HepG2 (cell line): ENCODE results near the gene VCL. TPM values are rescaled to one million over a fixed set of nuclear protein-coding genes. Genes with fewer than 3 reads are reported as not detected.

ENCODE experiments used
- ATAC-seq: fragments of 200-7000 bp; cut with Tn5 transposase; 3 replicates; pipeline ENCODE4 v1.9.1; 2020; ENCODE audit warnings: mild to moderate bottlenecking, moderate library complexity
- BruUV-seq: library from RNA; stranded (reverse); fragments of 400-500 nt; replicated peaks from 2 replicates; lab custom pipeline; 2021; lab: Mats Ljungman, UMichigan
- CTCF ChIA-PET: fragments of 300-600 bp; formaldehyde crosslinking; extraction: SDS; loops from one replicate; lab custom pipeline; 2021; ENCODE audit warnings: low total read pairs, inconsistent platforms, low intra/inter-chr PET ratio; lab: Yijun Ruan, JAX
- POLR2A ChIA-PET: fragments of 350-600 bp; sonication (Branson Sonifier 250); formaldehyde crosslinking; loops from one replicate; lab custom pipeline; 2020; ENCODE audit warnings: antibody characterized with exemption, inconsistent platforms; lab: Yijun Ruan, JAX
- DNase-seq: peaks from one replicate; pipeline ENCODE4 v3.0.0-alpha.2; 2015; ENCODE audit warnings: low spot score
- FAIRE-seq: peaks from 3 replicates; lab custom pipeline; 2011; peaks lifted over from hg19 to GRCh38; lab: Jason Lieb, UNC
- H2AFZ ChIP-seq: one replicate; pipeline ENCODE4 v1.6.1; 2011; ENCODE audit warnings: low read length, inconsistent platforms
- H3K27ac ChIP-seq: fragments of 300-600 bp; 3 replicates; pipeline ENCODE4 v1.8.0; 2011; ENCODE audit warnings: mixed run types, mild to moderate bottlenecking, mixed read lengths, low read length, inconsistent platforms; ENCODE audit not compliant: insufficient read depth; ENCODE audit errors: extremely low read length
- H3K27me3 ChIP-seq, 2 experiments: fragments of 200-600 bp in 1 of 2; 2 replicates in 1 of 2; 3 replicates in 1 of 2; pipeline versions ENCODE4 v1.6.0 to v1.8.0; 2011; ENCODE audit warnings: low read length in 2 of 2, mild to moderate bottlenecking in 2 of 2, moderate library complexity in 2 of 2, inconsistent platforms in 1 of 2; ENCODE audit not compliant: insufficient read depth in 2 of 2, control insufficient read depth in 1 of 2
- H3K36me3 ChIP-seq, 2 experiments: fragments of 200-600 bp in 1 of 2; replicated peaks in 1 of 2; 2 replicates in 1 of 2; 3 replicates in 1 of 2; pipeline versions ENCODE4 v1.5.1 to v1.8.0; 2011; ENCODE audit warnings: low read length in 2 of 2, inconsistent platforms in 1 of 2; ENCODE audit not compliant: insufficient read depth in 2 of 2, control insufficient read depth in 1 of 2
- H3K4me1 ChIP-seq: 2 replicates; pipeline ENCODE4 v1.5.1; 2012; ENCODE audit warnings: low read length, inconsistent platforms; ENCODE audit not compliant: insufficient read depth
- H3K4me2 ChIP-seq: 2 replicates; pipeline ENCODE4 v1.6.0; 2011; ENCODE audit warnings: low read depth, low read length, inconsistent platforms
- H3K4me3 ChIP-seq, 3 experiments: fragments of 200-600 bp in 1 of 3; sonication (generic), shearing (Covaris generic) in 1 of 3; replicated peaks in 1 of 3; 2 replicates each; pipeline ENCODE4 v1.5.1; 2011 to 2016; ENCODE audit warnings: low read length in 3 of 3, inconsistent platforms in 2 of 3, low read depth in 2 of 3, mild to moderate bottlenecking in 2 of 3, control low read depth in 1 of 3, mixed read lengths in 1 of 3; ENCODE audit not compliant: insufficient read depth in 1 of 3
- H3K79me2 ChIP-seq: one replicate; pipeline ENCODE4 v1.6.1; 2011; ENCODE audit warnings: low read length, inconsistent platforms; ENCODE audit not compliant: insufficient read depth
- H3K9ac ChIP-seq: 2 replicates; pipeline ENCODE4 v1.6.0; 2011; ENCODE audit warnings: mild to moderate bottlenecking, low read depth, low read length, inconsistent platforms; ENCODE audit not compliant: insufficient read depth
- H3K9me3 ChIP-seq: 2 replicates; pipeline ENCODE4 v1.5.1; 2012; ENCODE audit warnings: mild to moderate bottlenecking, low read length
- H4K20me1 ChIP-seq: 2 replicates; pipeline ENCODE4 v1.6.0; 2011; ENCODE audit warnings: inconsistent platforms, mild to moderate bottlenecking, low read length, moderate library complexity; ENCODE audit not compliant: insufficient read depth
- HNF4G ChIP-seq, 2 experiments: sonication (generic) in 1 of 2; formaldehyde crosslinking in 1 of 2; IDR thresholded peaks; 2 replicates each; pipeline versions ENCODE4 v1.4.0 to v1.6.1; 2011 to 2020; ENCODE audit warnings: borderline replicate concordance in 2 of 2, low read depth in 2 of 2, mild to moderate bottlenecking in 2 of 2, low read length in 1 of 2, missing genetic modification reagents in 1 of 2, moderate library complexity in 1 of 2
- KLF16 ChIP-seq, 2 experiments: sonication (generic) in 1 of 2; formaldehyde crosslinking in 1 of 2; IDR thresholded peaks; 2 replicates each; pipeline versions ENCODE4 v1.6.1 to v1.8.0; 2016 to 2023; ENCODE audit warnings: missing genetic modification reagents in 2 of 2, missing compliant biosample characterization in 1 of 2
- MBNL3 ChIP-seq: fragments of 250-450 bp; sonication (Bioruptor Pico); conservative IDR thresholded peaks from 2 replicates; pipeline ENCODE4 v1.8.0; 2022; ENCODE audit warnings: mild to moderate bottlenecking, inconsistent platforms
- PAX8 ChIP-seq: sonication (generic); formaldehyde crosslinking; IDR thresholded peaks from 2 replicates; pipeline ENCODE4 v1.8.0; 2022; ENCODE audit warnings: mild to moderate bottlenecking, missing genetic modification reagents, borderline replicate concordance
- ZKSCAN8 ChIP-seq: IDR thresholded peaks from 2 replicates; pipeline ENCODE4 v1.6.1; 2016; ENCODE audit warnings: borderline replicate concordance, missing genetic modification reagents, missing compliant biosample characterization
- ZNF12 ChIP-seq: sonication (generic); formaldehyde crosslinking; IDR thresholded peaks from 2 replicates; pipeline ENCODE4 v1.5.0; 2020; ENCODE audit warnings: missing genetic modification reagents
- WGBS: methylation state at CpG from one replicate; pipeline ENCODE4 v1.1.6; 2017; ENCODE audit warnings: low lambda C conversion rate; 5-methylcytosine and 5-hydroxymethylcytosine counted together
- in situ Hi-C: cut with HindIII; loops from 2 replicates; pipeline ENCODE4 v1.10.0; 2017; ENCODE audit warnings: low pct_unique_long_range_greater_than_20kb; ENCODE audit not compliant: extremely low pct_ligation_motif_present
- intact Hi-C: fragments of 100-400 bp; cut with micrococcal nuclease; formaldehyde crosslinking; loops from one replicate; pipeline ENCODE4 v1.10.0; 2022; ENCODE audit not compliant: unreplicated experiment
- polyA plus RNA-seq, 8 experiments: library from polyadenylated mRNA; depleted of rRNA in 3 of 8; stranded (reverse) in 7 of 8; unstranded in 1 of 8; fragments of >200 nt; fragmentation: Illumina TruSeq in 4 of 8; extraction: Trizol in 4 of 8; gene quantifications; 2 replicates each; pipeline versions ENCODE4 v1.2.1 to v1.2.3, GENCODE V29; 2011 to 2016; ENCODE audit warnings: low read depth in 4 of 8, missing spikeins in 1 of 8, mixed read lengths in 1 of 8; ENCODE audit not compliant: insufficient read depth in 1 of 8
- total RNA-seq, 5 experiments: library from RNA; depleted of rRNA; stranded (reverse); fragments of >200 nt; fragmentation: Illumina TruSeq; extraction: Trizol; gene quantifications; 2 replicates each; pipeline ENCODE4 v1.2.3, GENCODE V29; 2016; ENCODE audit warnings: low read depth in 1 of 5
- TF ChIP-seq, protein P1 (sequence below): IDR thresholded peaks from 2 replicates; pipeline ENCODE4 v1.6.1; 2016; ENCODE audit warnings: mild to moderate bottlenecking

VCL gene
- total and polyA plus RNA-seq, 2 of the 13 experiments (the other 11 are each of a cell fraction or from before 2014, with no cell fraction given) = 17.3 to 26.9 TPM

DNA sequence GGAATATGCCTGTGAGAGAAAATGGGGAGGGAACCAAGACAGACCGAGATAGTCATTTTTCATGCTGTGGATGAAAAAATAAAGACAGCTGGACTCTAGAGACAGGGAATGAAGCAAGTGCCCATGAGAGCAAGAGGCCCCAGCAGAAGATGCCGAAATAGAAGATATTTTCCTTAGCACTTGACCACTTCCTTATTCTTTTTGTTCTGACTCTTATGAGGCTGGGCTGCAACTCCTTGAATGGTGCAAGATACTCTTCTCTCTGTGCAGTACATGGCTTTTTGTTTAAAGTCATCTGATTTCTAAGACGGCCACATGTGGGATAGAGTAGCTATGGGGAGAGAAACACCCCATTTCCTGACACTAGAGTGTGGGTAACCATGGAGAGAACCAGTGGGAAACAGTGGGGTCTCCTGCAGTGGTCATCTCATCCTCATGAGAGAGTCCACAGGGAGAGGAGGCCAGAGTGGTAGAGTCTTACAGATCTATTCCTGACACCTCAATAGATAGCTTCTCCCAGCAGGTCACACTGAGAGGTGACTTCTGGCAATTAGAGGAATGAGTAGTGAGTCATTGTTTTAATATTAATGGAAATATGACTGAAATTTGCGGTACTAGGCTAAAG is 18.0 kb upstream of the VCL start (continued):
- TF ChIP-seq HNF4G (IDR thresholded peaks at IDR 0.05; ENCODE audit: borderline replicate concordance, low read depth, low read length) (no peak), HNF4G (CRISPR knock-in tag; IDR thresholded peaks at IDR 0.05; ENCODE audit: borderline replicate concordance, low read depth) (no peak)

DNA sequence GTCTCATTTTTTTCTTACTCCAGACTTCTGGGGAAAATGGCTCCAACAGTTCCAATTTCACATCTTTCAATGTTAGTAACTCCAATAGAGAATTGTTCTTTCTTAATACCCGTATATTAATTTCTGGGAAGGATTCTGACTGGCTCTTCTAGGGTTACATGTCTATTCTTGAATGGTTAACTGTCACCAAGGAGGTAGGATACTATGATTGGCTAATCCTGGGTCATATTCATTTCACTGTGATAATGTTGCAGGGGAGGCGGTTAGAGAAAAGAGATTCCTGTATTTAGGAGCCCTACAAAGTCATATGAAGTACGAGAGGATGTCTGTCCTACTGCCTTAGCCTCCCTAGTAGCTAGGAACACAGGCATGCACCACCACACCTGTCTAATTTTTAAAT is 16.1 kb upstream of the VCL start:
- Histone ChIP-seq H3K4me2 (no peak overlapping the region), H3K4me1 (no peaks in the 10 kb centered on the region), H3K36me3 (no peaks in the 10 kb centered on the region), H3K9ac (no peak overlapping the region), H3K79me2 (no peaks in the 10 kb centered on the region), H3K4me3 (no peak overlapping the region), H3K27me3 (no peaks in the 10 kb centered on the region), H4K20me1 (no peaks in the 10 kb centered on the region), H3K27ac (no peak overlapping the region), H2AFZ (no peak overlapping the region), H3K9me3 (no peaks in the 10 kb centered on the region)
- TF ChIP-seq KLF16 (CRISPR knock-in tag; IDR thresholded peaks at IDR 0.05) (no peak), MBNL3 (no peak), ZNF12 (no peak), ZKSCAN8 (CRISPR knock-in tag) (no peak), PAX8 (CRISPR knock-in tag) (no peak)
- TF ChIP-seq, protein P1, sequence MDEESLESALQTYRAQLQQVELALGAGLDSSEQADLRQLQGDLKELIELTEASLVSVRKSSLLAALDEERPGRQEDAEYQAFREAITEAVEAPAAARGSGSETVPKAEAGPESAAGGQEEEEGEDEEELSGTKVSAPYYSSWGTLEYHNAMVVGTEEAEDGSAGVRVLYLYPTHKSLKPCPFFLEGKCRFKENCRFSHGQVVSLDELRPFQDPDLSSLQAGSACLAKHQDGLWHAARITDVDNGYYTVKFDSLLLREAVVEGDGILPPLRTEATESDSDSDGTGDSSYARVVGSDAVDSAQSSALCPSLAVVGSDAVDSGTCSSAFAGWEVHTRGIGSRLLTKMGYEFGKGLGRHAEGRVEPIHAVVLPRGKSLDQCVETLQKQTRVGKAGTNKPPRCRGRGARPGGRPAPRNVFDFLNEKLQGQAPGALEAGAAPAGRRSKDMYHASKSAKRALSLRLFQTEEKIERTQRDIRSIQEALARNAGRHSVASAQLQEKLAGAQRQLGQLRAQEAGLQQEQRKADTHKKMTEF (CRISPR knock-in tag) = no peak
- BruUV-seq = no TSS peak
- 7% methylated on average over 3 of the region's 3 CpGs for WGBS
- ATAC-seq = no peak
- ChIA-PET CTCF (no interaction called here), POLR2A (no interaction called here)
- FAIRE-seq = no peak
- intact Hi-C loops = no loop called here
- no peak for DNase-seq
- in situ Hi-C loops = no loop called here
